AG10803 (cell line): Measurements from ENCODE around the gene PLD6.

ENCODE experiments used
- DNase-seq: peaks from one replicate; pipeline ENCODE4 v3.0.0; 2010; ENCODE audit warnings: low read depth
- H3K4me3 ChIP-seq: 2 replicates; pipeline ENCODE4 v1.5.1; 2011; ENCODE audit warnings: mild to moderate bottlenecking, low read length, control low read depth
- CTCF ChIP-seq: conservative IDR thresholded peaks from 2 replicates; pipeline ENCODE4 v1.5.1; 2011; ENCODE audit warnings: mild to moderate bottlenecking, low read length, control low read depth, inconsistent platforms

The PLD6 gene

GRCh38 chr17:17169396-17169795 lies 36.7 kb downstream of the PLD6 start:
- TF ChIP-seq CTCF: no peak
- no peak for DNase-seq
- H3K4me3 ChIP-seq: no peak overlapping the region

- H3K4me3 ChIP-seq: no peak overlapping the region
- TF ChIP-seq CTCF: no peak
- no peak for DNase-seq
Observed at GRCh38 chr17:17168401-17168800, 37.7 kb downstream of the PLD6 start.

- H3K4me3 ChIP-seq: no peak overlapping the region
- no peak for DNase-seq
- no peak for TF ChIP-seq CTCF
Observed at GRCh38 chr17:17167986-17168385, 38.1 kb downstream of the PLD6 start.

GRCh38 chr17:17167356-17167755 lies 38.8 kb downstream of the PLD6 start:
- no peak overlapping the region for H3K4me3 ChIP-seq
- no peak for DNase-seq
- TF ChIP-seq CTCF: no peak

DNA sequence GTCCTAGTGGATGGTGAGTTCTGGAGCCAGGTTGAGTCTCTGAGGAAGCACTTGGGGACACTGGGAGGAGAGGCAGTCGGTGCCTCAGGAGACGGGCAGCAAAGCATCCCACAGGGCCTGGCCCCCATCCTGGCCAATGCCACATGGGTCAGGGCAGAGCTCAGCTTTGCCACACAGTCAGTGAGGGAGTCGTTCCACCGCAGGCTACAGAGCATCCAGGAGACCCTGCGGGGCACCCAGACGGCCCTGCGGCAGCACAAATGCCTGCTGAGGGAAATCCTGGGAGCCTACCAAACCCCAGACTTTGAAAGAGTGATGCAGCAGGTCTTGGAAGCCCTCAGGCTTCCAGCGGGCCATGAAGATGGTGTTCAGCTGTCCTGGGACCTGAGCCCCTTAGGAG lies 39.7 kb downstream of the PLD6 start:
- no peak for DNase-seq
- no peak overlapping the region for H3K4me3 ChIP-seq
- TF ChIP-seq CTCF: no peak

- no peak for TF ChIP-seq CTCF
- H3K4me3 ChIP-seq: no peak overlapping the region
- no peak for DNase-seq
Observed at GRCh38 chr17:17165666-17166308, 40.3 kb downstream of the PLD6 start.

DNA sequence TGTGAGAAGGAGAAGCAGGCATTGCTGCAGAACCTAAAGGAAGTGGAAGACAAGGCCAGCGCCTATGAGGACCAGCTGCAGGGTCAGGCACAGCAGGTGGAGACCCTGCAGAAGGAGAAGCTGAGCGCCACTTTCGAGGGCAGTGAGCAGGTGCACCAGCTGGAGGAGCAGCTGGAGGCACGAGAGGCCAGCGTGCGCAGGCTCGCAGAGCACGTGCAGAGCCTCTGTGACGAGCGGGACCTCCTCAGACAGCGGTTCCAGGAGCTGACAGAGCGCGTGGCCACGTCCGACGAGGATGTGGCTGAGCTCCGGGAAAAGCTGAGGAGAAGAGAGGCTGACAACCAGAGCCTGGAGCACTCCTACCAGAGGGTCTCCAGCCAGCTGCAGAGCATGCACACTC lies 41.5 kb downstream of the PLD6 start:
- no peak for TF ChIP-seq CTCF
- DNase-seq: no peak
- no peak overlapping the region for H3K4me3 ChIP-seq
